Measurements from ENCODE around the gene ELMO2.

ELMO2 gene

GRCh38 chr20:46316984-46317684 lies 89.3 kb downstream of the ELMO2 start:
- TF ChIP-seq CTCF (IDR thresholded peaks at IDR 0.05; ENCODE audit: low read depth, low read length) (no peak), MYC (IDR thresholded peaks at IDR 0.05; ENCODE audit: low read depth, low read length) (no peak), POLR2A (IDR thresholded peaks at IDR 0.05; ENCODE audit: extremely low read depth, insufficient read length) (no peak)
- TF ChIP-seq, protein P1, sequence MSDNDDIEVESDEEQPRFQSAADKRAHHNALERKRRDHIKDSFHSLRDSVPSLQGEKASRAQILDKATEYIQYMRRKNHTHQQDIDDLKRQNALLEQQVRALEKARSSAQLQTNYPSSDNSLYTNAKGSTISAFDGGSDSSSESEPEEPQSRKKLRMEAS (IDR thresholded peaks at IDR 0.05; ENCODE audit: low read depth, low read length): no peak
- H3K4me3 ChIP-seq (ENCODE audit: low read depth, low read length): no peak overlapping the region
- no peak for DNase-seq (ENCODE audit: low read depth)

Data from NB4 (cell line).